8988T (cell line): ENCODE measurements around the gene MIEF1.
"Not testable (repeated sequence)": the region's sequence is repeated elsewhere in the genome, so short reads cannot be mapped to it uniquely, and the experiment has no call there.

Source experiments
- DNase-seq: peaks from one replicate; pipeline ENCODE4 v3.0.0; 2011

The MIEF1 gene

GRCh38 chr22:39490966-39491680, 11.0 kb upstream of the MIEF1 start:
- DNase-seq, result no peak

- DNase-seq, result no peak
Measured at GRCh38 chr22:39491696-39492095, 10.4 kb upstream of the MIEF1 start.

GRCh38 chr22:39492186-39492585, 9.9 kb upstream of the MIEF1 start:
- no peak for DNase-seq

GRCh38 chr22:39493759-39494158, 8.3 kb upstream of the MIEF1 start:
- no peak for DNase-seq

- no peak for DNase-seq
Measured at GRCh38 chr22:39494471-39495120, 7.5 kb upstream of the MIEF1 start.

GRCh38 chr22:39496131-39496838, 5.8 kb upstream of the MIEF1 start:
- DNase-seq, result no peak

- no peak for DNase-seq
Measured at GRCh38 chr22:39497429-39497828, 4.7 kb upstream of the MIEF1 start.

- no peak for DNase-seq
Measured at GRCh38 chr22:39498368-39498767, 3.7 kb upstream of the MIEF1 start.

GRCh38 chr22:39498802-39499201, 3.3 kb upstream of the MIEF1 start:
- DNase-seq, result no peak

- DNase-seq, result no peak
Measured at GRCh38 chr22:39500101-39500500, 2.0 kb upstream of the MIEF1 start.

GRCh38 chr22:39501644-39502108, 414 bp upstream of the MIEF1 start:
- DNase-seq, result no peak

GRCh38 chr22:39502789-39503409, 809 bp downstream of the MIEF1 start:
- no peak for DNase-seq

- no peak for DNase-seq
Measured at GRCh38 chr22:39503630-39504029, 1.5 kb downstream of the MIEF1 start.

- no peak for DNase-seq
Measured at GRCh38 chr22:39504071-39504470, 2.0 kb downstream of the MIEF1 start.

- not testable (repeated sequence) for DNase-seq
Measured at GRCh38 chr22:39507021-39507420, 4.9 kb downstream of the MIEF1 start.

GRCh38 chr22:39508393-39508792, 6.3 kb downstream of the MIEF1 start:
- no peak for DNase-seq

GRCh38 chr22:39510529-39511149, 8.5 kb downstream of the MIEF1 start:
- DNase-seq, result no peak

- DNase-seq, result no peak
Measured at GRCh38 chr22:39511226-39511625, 9.1 kb downstream of the MIEF1 start.

GRCh38 chr22:39512026-39512425, 9.9 kb downstream of the MIEF1 start:
- no peak for DNase-seq

- DNase-seq, result no peak
Measured at GRCh38 chr22:39513791-39514190, 11.7 kb downstream of the MIEF1 start.

GRCh38 chr22:39514373-39514973, 12.4 kb downstream of the MIEF1 start:
- DNase-seq, result no peak

- no peak for DNase-seq
Measured at GRCh38 chr22:39515266-39516050, 13.4 kb downstream of the MIEF1 start.
